ENCODE data around the gene PPP1R13B.

Gene PPP1R13B

DNA sequence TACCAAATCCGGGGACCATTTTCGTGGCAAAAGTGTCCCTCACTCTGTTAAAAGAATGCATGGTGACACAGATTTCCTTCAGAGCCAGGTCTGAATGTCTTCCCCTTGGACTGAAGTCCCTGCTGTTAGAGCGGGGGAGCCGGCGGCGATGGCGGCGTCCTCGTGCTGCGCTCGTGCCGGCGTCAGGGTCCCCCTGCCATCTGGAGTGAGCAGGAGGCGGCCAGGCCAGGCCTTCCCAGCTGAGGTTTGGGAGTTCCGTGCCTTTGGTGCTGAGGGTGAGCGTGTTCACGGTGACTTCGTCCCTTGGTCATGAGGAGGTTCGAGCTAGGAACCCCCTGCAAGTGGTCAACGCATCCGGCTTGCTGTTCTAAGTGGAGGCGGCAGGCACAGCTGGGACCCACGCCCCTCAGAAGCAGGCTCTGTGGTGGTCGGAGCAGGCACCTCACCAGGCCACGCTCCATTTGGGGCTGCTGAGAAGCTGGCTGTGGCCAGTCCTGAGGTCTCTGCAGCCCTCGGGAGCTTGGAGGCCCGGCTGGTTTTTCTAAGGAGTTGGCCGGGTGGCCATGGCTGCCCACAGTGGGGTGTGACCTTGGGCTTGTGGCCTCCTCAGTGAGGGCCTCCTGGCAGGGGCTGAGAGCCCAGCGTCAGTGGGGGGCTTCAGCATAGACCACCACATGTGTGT lies 122.2 kb downstream of the PPP1R13B start:
- DNase-seq (ENCODE audit: low read depth): no peak
- TF ChIP-seq, protein P1, sequence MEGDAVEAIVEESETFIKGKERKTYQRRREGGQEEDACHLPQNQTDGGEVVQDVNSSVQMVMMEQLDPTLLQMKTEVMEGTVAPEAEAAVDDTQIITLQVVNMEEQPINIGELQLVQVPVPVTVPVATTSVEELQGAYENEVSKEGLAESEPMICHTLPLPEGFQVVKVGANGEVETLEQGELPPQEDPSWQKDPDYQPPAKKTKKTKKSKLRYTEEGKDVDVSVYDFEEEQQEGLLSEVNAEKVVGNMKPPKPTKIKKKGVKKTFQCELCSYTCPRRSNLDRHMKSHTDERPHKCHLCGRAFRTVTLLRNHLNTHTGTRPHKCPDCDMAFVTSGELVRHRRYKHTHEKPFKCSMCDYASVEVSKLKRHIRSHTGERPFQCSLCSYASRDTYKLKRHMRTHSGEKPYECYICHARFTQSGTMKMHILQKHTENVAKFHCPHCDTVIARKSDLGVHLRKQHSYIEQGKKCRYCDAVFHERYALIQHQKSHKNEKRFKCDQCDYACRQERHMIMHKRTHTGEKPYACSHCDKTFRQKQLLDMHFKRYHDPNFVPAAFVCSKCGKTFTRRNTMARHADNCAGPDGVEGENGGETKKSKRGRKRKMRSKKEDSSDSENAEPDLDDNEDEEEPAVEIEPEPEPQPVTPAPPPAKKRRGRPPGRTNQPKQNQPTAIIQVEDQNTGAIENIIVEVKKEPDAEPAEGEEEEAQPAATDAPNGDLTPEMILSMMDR (IDR thresholded peaks at IDR 0.05; ENCODE audit: low read depth, low read length): no peak
- TF ChIP-seq MYC (IDR thresholded peaks at IDR 0.05; ENCODE audit: low read depth, low read length): no peak
- TF ChIP-seq, protein P2, sequence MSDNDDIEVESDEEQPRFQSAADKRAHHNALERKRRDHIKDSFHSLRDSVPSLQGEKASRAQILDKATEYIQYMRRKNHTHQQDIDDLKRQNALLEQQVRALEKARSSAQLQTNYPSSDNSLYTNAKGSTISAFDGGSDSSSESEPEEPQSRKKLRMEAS (IDR thresholded peaks at IDR 0.05; ENCODE audit: low read depth, low read length): no peak
- no peak for TF ChIP-seq POLR2A (IDR thresholded peaks at IDR 0.05; ENCODE audit: extremely low read depth, insufficient read length)
- H3K4me3 ChIP-seq (ENCODE audit: low read depth, low read length): no peak overlapping the region

DNA sequence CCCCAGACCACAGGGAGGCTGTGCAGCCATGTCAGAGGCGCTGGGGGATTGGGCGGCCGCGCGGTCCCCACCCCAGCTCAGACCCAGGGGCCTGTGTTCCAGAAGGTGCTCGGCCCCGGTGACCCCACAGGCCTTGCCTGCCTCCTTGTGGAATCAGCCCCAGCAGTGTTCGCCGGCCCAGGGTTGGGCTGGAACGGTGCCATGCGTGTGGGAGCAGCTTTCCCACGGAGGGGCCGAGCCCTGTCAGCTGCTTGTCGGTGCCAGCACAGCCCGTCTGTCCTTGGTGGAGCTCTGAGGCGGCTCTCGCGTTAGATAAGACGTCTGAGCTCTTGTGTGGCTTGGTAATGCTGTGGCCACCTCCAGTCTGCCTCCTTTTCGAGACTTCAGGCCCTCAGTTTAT lies 123.3 kb downstream of the PPP1R13B start:
- no peak overlapping the region for H3K4me3 ChIP-seq (ENCODE audit: low read depth, low read length)
- TF ChIP-seq MYC (IDR thresholded peaks at IDR 0.05; ENCODE audit: low read depth, low read length) (no peak), POLR2A (IDR thresholded peaks at IDR 0.05; ENCODE audit: extremely low read depth, insufficient read length) (no peak)
- TF ChIP-seq, protein P1 (IDR thresholded peaks at IDR 0.05; ENCODE audit: low read depth, low read length): no peak
- TF ChIP-seq, protein P2 (IDR thresholded peaks at IDR 0.05; ENCODE audit: low read depth, low read length): no peak
- DNase-seq (ENCODE audit: low read depth): no peak

DNA sequence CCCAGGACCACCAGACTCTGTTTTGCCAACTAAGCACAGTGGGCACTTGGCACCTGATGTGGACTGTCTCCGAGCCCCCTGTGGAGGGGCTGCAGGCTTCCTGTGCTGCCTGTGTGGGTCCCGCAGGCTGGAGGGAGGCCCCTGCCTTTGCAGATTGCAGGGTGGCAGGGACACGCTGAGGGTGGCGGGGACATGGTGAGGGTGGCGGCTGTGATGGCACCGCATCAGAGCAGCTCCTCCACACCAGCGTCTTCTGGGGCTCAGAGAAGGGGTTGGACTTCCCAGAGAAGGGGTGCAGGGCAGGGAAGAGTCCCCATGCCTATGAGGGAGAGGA lies 123.7 kb downstream of the PPP1R13B start:
- TF ChIP-seq MYC (IDR thresholded peaks at IDR 0.05; ENCODE audit: low read depth, low read length) (no peak), POLR2A (IDR thresholded peaks at IDR 0.05; ENCODE audit: extremely low read depth, insufficient read length) (no peak)
- TF ChIP-seq, protein P2 (IDR thresholded peaks at IDR 0.05; ENCODE audit: low read depth, low read length): no peak
- TF ChIP-seq, protein P1 (IDR thresholded peaks at IDR 0.05; ENCODE audit: low read depth, low read length): no peak
- no peak for DNase-seq (ENCODE audit: low read depth)
- H3K4me3 ChIP-seq (ENCODE audit: low read depth, low read length): no peak overlapping the region

DNA sequence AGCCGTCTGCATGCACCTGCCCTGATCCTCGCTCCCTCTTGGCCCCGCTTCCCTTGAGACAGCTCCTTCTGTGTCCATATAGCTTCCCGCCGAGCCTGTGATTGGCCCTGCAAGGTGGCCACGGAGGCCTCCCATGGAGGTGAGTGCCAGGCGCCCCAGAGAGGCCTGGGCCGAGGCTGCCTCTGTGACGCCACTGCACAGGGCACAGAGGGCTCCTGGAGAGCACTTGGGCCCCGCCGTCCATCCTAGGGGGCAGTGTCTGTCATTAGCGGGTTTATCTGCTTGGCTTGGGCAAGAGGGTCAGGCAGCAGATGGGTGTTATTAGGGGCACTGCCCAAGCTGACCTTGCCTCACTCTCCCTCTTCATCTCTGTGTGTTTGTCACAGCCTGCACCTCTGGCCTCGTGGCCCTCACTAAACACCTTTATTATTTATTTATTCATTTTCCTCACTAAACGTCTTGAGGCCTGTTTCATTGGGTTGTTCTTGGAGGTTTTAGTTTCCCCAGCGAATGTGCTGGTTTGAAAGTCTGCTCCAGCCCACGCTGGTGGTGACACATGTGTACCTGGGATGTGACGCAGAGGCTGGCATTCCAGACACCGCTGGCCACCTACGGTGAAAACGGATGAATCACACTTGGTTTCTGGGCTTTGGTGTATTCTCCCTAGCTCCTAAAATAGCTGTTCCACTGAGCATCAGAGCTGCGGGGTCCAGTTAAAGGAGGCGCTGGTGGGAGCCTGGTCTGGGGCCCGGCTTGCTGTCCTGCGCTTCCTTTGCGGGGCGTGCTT lies 125.8 kb downstream of the PPP1R13B start:
- H3K4me3 ChIP-seq (ENCODE audit: low read depth, low read length): no peak overlapping the region
- TF ChIP-seq, protein P1 (IDR thresholded peaks at IDR 0.05; ENCODE audit: low read depth, low read length): no peak
- TF ChIP-seq, protein P2 (IDR thresholded peaks at IDR 0.05; ENCODE audit: low read depth, low read length): no peak
- TF ChIP-seq POLR2A (IDR thresholded peaks at IDR 0.05; ENCODE audit: extremely low read depth, insufficient read length): no peak
- no peak for TF ChIP-seq MYC (IDR thresholded peaks at IDR 0.05; ENCODE audit: low read depth, low read length)
- DNase-seq (ENCODE audit: low read depth): no peak

DNA sequence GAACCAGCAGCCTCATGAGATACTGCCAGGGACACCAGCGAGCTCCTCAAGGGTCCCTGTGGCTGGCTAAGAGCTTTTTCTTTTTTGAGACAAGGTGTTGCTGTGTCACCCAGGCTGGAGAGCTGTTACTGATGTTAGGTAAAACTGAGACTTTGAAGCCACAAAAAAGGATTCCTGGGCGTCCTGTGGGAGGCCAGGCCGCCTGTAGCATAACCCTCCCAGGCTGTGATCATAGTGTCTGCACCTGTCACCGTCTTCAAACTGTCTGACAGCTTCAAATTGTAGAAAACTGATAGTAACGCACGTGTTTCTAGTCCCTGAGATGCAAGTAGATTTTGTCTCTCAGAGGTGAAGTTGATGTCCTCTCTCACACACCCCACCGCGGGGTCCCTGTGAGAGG lies 127.6 kb downstream of the PPP1R13B start:
- TF ChIP-seq, protein P1 (IDR thresholded peaks at IDR 0.05; ENCODE audit: low read depth, low read length): no peak
- H3K4me3 ChIP-seq (ENCODE audit: low read depth, low read length): no peak overlapping the region
- DNase-seq (ENCODE audit: low read depth): no peak

Measured in NB4 (cell line).